ENCODE results near the gene TRIO.
A peak's percentile ranks its signal among the peaks of the same experiment; 100 is the strongest.

TRIO gene

DNA sequence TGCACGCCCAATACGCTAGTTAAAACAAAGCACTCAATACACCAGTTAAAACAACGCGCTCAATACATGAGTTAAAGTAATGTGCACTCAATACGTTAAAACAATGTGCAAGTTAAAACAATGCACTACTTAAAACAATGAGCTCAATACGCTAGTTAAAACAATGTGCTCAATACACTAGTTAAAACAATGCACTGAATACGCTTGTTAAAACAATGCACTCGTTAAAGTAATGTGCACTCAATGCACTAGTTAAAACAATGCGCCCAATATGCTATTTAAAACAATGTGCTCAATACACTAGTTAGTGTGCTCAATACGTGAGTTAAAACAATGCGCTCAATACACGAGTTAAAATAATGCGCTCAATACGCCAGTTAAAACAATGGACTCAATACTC lies 185.0 kb downstream of the TRIO start:
- DNase-seq (ENCODE audit: low read depth in 2 of 2): no peak

DNA sequence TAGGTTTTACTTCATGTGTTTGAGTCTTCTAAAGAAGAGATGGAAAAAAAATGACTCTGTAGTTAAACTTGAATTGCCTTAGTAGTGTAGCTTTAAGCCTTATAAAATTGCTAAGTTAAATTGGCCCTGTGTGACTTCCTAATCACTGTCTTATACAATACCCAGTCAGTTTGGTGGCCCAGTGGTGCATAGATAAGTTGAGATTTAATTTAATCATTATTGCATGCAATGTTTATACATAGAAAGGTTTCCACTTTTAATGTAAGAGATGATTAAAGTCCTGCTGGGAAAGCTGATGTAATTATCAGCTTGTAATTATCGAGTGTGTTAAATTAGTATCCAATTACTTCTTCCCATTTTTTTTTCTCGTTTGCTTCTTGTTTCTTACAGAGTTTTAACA lies 187.1 kb downstream of the TRIO start:
- no peak for DNase-seq (ENCODE audit: low read depth in 2 of 2)

DNA sequence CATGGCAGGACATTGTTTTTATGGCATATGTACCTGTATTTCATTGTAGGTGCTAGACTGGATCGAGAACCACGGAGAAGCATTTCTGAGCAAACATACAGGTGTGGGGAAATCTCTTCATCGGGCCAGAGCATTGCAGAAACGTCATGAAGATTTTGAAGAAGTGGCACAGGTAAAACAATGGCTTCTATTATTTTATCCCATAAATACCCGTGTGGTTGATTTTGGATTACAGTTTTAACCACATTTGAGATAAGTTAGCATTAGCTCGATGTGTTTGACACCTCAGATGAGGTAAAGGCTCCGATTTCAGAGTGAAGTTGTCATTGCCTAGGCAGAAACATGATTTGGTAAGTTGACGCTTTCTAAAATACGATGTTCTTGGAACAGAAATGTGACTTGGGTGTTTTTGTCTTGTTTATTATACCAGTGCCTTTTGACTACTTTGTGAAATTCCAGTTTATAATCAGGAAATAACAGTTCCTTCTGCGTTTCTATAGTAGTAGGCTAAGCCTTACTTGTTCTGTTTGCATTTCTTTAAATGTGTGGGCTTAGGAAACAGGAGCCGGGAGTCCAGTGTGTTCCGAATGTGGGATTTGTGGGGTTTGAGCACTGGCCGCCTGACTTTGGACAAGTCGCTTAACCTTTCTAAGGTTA lies 187.7 kb downstream of the TRIO start:
- DNase-seq (ENCODE audit: low read depth in 2 of 2): no peak

DNA sequence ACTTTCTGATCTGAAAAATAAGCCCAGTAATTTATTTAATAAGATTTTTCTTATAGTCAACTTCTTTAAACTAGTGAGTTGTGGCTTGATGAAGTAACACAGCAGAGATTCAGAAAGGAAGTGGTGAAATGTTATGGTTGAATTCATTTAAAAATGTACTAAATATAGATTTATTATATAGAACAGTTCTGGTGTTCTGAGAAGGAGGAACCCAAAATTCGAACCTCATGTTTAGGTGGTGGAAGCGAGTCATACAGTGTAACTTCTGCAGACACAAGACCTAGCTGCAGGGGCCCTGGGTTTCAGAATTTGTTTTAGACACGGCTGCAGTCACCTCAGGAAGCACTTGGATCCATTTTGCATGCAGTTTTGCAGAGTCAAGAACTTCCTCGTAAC lies 188.2 kb downstream of the TRIO start:
- no peak for DNase-seq (ENCODE audit: low read depth in 2 of 2)

DNA sequence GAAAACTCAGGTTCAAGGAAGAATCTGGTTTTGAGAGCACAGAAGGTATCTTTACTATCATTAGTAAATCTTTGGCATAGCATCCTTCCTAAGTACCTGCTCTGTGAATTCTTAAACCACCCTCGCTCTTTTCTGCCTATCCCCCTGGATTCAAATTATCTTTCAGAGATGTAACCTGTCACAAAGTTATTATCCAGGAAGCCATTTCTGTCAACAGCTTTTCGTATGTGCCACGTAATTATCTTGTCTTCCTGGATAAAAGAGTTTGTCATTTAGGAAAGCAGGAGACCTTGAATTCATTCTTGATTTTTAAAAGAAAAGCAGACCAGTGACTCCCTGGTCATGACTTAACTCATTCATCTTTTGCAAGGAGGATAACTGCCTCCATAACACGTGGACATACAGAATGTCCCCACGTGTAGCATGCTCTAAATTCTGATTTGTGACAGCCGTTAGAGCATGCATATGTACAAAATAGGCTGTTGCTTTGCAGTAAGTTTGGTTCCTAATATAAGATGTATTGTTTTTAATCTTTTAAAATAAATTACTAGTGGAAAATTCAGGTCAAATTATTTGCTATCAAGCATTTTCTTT lies 189.0 kb downstream of the TRIO start:
- DNase-seq (ENCODE audit: low read depth in 2 of 2): no peak

DNA sequence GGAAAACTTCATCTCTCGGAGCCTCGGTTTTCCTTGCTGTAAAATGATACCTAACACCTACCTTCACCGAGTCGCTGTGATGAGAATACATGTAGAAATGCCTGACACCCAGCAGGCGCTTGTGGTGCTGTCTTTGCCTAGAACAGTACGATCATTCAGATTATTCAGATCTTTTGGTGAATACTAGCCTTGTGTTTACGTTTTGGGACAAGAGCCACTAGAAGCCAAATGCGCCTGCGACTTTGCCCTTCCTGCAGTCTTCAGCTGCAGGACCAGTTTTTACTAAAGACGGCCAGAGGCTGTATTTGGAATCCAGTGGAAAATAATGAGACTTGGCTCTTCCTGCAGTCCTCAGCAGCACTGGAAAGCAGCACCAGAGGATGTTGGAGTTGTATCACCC lies 189.6 kb downstream of the TRIO start:
- DNase-seq (ENCODE audit: low read depth in 2 of 2): no peak

DNA sequence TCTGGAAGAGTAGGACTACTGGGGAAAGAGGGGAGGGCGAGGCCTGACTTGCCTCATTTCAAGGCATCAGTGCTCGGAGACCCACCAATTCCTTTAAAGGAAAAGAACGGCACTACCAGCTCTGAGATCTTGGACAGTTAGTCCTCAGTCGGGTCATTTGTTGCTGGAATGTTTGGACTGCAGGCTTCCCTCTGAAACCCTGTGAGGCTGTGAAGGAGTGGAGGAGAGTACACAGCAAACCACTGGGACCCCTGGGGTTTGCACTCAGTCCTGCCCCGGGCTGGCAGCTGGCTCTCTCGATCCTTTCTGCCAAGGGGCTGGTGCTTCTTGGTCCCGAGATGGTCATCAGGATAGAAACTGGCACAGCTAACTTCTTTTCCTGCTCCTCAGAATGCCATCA lies 194.5 kb downstream of the TRIO start:
- no peak for DNase-seq (ENCODE audit: low read depth in 2 of 2)

DNA sequence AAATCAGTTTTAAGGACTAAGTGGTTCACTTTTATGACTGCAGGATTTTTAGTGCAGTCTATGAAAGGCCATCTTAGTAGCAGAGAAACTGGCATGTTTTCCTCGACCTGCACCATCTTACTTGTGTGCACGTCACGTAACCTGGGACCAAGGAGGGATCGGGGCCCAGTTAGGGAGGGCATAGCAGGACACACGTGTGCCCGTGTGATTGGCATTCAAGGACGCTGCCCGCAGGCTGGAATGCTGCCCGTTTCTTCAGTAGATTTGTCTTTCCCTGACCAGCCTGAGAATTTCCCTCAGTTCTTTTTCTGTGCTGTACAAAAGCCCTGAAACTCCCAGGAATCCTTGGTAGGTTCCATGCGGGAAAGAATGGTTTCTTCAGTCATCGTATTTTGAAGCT lies 196.3 kb downstream of the TRIO start:
- DNase-seq (ENCODE audit: low read depth in 2 of 2): no peak

DNA sequence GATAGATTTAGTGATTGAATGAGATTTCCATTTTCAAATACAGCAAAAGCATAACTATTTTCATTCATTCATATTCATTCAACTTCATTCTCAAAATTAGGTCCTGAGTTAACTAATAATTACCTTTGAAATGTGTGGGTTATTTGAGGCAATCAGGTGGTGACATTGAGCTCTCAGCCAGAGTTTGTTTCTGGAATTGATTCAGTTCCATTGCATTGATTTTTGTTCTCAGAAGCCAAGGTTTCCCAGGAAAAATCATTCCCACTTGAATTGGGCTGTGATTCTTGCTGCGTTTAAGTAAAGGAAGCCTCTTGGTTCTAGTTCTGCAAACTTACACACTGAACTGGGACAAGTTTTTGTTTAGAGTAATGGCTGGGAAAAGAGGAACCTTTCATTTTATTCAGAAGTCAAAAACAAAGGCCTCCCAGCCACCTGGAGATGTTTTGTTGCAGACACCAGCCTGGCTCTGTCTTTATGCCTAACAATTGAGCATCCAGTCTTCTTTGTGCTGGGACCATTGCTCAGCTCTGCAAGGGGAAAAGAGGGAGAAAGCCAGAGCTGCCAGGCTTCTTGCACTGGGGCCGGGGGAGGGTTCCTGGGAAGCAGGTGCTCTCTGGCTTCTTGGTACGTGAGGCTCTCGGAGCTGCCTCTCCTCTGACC lies 198.6 kb downstream of the TRIO start:
- no peak for DNase-seq (ENCODE audit: low read depth in 2 of 2)

DNA sequence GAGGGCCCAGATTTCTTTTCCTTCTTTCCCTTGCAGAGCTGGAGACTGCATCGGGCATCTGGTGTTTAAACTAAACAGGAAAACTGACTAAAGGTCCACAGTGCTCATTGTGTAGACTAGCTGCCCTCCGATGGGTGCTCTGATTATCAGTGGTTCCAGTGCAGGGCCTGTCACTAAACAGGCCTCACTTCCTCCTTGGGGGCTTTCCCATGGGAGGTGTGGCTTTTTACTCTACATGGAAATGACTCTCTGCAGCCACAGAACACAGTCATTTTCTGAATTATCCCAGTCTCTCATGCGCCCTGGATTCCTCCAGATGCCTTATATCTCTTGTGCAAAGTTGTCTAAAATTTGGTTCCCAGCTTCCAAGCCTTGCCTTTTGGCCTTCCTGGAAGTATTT lies 199.2 kb downstream of the TRIO start:
- DNase-seq (ENCODE audit: low read depth in 2 of 2): no peak

DNA sequence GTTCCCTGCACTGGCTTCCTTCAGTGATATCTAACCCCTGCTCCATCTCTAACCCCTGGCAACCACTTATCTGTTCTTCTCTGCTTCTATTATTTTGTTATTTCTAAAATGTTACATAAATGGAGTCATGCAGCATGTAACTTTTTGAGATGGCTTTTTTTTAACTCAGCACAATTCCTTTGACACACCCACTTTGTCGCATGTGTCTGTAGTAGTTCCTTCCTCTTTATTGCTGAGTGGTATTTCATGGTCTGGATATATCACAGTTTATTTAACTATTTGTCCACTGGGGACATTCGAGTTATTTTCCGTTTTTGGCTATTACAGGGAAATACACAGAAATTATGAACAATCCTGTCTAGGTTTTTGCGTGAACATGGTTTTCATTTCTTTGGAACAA lies 200.2 kb downstream of the TRIO start:
- no peak for DNase-seq (ENCODE audit: low read depth in 2 of 2)

DNA sequence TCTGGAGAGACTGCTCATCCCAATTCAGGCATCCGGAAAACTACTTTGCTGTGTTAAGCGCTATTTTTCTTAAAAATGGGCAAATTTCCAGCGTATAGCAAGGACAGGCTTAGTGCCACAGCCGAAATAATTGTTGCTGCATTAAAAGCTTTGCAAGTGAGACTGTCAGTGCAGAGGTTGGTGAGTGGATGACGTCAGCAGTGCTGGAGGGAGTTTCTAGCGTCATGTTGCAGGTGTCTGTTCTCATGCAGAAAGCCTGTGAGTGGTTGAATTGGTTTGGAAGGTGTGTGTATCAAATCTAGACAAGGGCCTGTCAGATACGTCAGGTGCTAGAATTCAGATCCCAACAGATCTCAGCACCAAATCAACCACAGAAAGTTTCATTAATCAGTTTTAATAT lies 204.4 kb downstream of the TRIO start:
- DNase-seq (ENCODE audit: low read depth in 2 of 2): no peak

DNA sequence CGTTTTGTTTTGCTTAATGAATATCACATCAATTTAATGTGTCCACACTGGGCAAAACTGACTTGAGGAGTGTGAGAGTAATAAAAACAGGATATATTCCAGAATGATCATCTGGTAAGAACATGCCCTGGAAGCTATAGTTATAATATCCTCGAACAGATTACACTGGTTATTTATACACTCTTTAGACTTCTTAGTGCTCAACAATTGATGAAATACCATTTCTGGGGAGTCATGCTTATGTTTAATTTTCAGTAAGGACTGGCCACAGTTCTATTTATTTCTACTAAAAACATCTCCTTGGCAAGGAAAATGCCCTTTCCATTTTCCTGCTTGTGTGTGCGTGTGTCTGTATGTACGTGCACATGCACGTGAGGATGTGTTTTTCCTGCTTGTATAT lies 205.0 kb downstream of the TRIO start:
- no peak for DNase-seq (ENCODE audit: low read depth in 2 of 2)

DNA sequence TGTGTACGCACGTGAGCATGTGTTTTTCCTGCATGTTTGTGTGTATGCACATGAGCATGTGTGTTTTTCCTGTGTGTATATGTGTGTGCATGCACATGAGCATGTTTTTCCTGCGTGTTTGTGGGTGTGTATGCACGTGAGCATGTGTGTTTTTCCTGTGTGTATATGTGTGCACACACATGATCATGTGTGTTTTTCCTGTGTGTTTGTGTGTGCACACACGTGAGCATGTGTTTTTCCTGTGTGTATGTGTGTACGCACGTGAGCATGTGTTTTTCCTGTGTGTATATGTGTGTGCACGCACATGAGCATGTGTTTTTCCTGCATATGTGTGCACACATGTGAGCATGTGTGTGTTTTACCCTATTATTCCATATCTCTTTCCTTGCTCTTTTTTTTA lies 205.9 kb downstream of the TRIO start:
- DNase-seq (ENCODE audit: low read depth in 2 of 2): no peak

DNA sequence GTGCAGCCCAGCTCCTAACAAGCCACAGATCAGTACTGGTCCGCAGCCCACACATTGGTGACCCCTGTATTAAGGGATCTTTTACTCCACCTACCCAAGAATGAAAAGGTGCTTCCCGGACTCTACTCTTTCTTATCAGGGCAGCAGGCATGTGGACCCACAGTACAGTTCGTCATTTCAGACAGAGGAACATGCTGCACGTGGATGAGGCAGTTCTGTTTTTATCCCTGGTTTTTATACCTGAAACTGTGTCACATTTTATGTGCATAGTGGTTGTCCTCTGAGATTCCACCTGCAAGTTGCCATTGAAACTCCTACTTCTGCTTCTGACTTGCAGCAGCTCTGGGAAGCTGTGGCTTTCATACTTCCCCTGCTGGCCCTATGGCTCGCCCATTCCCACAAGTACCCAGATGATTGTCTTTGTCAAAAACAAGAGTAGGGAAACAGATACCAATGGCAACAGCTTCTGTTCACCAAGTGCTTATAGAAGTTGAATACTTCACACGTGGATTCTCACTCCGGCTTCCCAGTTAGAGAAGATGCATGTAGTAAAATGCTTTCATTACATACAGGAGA lies 208.0 kb downstream of the TRIO start:
- DNase-seq (ENCODE audit: low read depth in 2 of 2): no peak

DNA sequence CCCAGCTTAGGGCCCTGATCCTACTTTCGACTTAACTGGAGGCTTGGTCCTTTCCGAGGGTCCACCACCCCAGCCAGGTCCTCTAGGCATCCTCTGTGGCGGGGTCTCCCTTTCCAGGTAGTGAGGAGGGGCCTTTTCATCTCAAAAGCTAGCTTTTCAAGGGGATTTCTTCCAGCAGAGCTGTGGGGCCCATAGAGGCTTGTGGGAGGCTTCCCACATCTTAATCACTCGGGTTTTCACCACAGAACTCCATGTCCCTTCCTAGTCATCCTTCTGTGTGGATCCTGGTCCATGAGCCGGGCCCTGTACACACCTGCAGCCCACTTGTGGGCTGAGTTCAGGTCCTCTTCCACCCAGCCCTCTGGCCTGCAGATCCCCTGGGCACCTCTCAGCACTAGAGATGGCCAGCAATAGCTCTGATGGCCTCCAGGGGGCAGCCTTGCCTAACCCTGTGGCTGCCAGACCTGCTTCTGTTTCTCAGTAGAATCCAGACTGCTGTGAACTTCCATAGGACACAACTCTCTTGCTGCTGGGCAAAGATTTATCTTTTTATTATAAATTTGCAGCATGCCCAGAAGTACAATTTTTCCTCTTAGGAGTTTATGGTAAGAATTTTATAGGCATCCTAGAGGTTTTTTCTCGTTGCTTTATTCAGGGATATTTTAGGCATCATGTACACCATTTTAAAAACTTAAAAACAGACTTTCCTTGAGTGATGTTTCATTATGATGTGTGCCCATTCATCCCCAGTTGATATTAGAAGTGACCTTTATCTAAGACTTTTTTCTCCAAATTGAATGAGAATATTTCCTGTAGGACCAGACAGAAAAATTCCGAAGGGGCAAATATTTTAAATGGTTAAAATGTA lies 208.9 kb downstream of the TRIO start:
- peak; percentile 28 to 29 for DNase-seq (ENCODE audit: low read depth in 2 of 2)

DNA sequence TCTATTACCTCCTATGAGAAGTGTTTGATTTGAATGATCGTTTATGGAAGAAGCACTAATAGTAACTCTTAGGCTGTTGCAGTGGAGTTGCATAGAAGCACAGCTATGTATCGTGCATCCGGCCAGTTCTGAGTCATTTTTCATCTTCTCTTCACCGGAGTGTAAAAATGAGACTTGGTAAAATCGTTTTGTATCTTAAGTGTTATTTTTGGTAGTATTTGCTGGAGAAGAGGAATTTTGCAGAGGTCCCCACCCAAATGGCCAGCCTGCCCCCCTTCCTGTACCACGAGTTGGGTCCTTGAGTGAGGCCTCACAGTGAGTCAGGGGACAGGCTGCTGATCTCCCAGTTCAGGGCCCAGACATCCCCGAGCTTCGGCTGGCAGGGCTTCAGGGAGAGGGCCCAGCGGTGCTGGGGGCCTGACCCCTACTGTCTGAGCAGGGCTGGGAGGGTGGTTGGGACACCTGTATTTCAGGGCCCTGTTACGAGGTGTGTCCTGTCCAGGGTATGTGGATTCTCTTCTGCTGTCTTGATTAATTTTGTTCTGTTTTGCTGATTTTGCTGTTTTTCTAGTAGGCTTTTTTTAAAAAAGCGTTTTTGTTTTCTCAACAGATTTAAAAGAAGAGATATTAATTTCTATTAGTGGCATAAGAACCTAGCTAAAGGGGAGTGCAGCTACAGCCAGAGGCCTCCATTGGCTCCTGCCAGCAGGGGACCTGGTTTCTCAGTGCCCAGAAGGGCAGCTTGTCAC lies 210.8 kb downstream of the TRIO start:
- DNase-seq (ENCODE audit: low read depth in 2 of 2): no peak

DNA sequence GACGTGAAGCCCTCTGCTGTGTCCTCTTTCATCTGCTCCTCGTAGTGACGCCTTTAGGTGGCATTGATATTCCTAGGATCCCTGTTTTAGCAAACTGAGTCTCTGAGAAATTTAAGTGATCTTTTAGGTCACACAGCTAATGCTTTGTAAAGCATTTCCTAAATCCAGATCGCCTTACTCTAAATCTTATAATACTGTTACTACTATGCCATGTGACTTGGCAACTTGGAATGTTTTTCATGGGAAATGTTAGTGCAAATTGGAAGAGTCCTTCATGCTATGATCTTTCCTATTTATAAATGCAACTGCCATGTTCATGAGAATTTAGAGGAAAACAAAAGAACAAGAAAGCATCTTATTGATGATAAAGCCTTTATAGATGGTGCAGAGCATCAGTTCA lies 212.2 kb downstream of the TRIO start:
- DNase-seq (ENCODE audit: low read depth in 2 of 2): no peak

DNA sequence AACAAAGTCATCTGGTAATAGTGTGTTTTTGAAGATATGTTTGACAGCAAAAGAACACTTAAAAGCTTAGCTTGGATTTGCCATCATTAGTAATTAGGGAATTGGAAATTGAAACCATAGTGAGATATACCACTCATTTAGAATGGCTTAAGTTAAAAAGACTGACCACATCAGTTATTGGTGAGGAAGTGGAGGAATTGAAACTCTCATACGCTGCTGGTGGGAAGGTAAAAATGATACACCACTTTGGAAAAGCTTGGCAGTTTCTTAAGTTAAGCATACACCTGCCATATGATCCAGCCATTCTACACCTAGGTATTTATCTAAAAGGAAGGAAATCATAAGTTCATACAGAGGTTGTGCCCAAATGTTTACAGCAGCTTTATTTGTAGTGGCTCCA lies 213.2 kb downstream of the TRIO start:
- DNase-seq (ENCODE audit: low read depth in 2 of 2): no peak

DNA sequence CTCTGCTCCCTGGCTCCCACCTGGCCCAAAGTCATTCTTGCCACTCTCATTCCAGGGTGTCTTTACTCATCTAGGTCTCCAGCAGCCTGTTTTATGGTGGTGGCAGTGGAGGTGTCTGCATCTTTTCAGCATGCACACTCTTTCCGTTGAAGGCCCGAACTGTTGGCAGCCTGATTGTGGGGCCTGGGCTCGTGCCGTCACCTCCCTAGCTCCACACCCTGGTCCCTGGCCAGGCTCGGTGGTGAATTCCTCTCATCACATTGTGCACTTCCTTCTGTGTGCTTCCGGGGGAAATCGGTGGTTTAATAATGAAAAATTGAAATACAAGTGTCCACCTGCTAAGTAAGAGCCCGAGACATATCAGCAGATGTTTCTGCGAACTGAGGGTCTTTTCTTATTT lies 214.3 kb downstream of the TRIO start:
- DNase-seq (ENCODE audit: low read depth in 2 of 2): no peak

DNA sequence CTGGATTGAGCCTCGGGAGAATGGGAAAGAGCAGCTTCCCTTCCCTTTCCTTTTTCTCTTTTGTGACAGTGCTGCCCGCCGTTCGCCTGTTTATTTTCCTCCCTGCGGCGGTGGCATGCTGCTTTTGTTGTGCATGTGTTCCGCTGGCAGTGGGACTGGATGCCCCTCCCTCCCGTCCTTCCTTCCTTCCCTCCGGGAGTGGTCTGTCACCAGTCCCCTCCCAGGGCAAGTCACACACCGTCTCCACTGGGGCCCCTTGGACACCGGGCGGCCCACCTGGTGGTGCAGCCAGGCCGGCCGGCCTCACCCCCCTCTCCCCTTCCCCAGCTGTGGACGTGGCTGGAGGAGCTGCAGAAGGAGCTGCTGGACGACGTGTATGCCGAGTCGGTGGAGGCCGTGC lies 214.7 kb downstream of the TRIO start:
- no peak for DNase-seq (ENCODE audit: low read depth in 2 of 2)

DNA sequence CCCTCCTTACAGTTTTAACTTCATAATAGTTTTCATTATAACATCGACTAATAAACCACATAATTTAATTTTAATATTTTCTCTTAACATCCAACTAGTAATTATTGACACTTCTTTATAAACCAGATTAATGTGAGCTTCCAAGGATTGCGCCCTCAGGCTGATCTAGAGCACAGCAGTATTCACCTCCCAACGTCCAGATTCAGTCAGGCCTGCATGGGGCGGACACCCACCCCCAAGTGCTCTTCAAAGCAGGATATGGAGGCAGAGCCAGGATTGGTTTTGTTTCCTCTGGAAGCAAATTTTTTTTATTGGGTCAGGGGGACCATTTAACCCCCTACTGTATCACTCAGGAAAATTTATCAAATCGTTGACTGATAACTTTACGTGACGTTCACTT lies 215.4 kb downstream of the TRIO start:
- DNase-seq (ENCODE audit: low read depth in 2 of 2): no peak

Measured in stimulated activated CD8-positive, alpha-beta memory T cell treated with anti-CD3 and anti-CD28 coated beads, Interleukin-15, amount 100 ng/mL, for 48 hours (primary cell).